ENCODE results near the gene FIBIN.

The FIBIN gene

GRCh38 chr11:27031754-27032153 is 37.8 kb downstream of the FIBIN start:
- Histone ChIP-seq H3K4me3 (ENCODE audit: low read length) (no peak overlapping the region), H3K27me3 (ENCODE audit: control insufficient read depth, insufficient read depth, low read length) (no peaks in the 10 kb centered on the region), H3K4me1 (ENCODE audit: control insufficient read depth, insufficient read depth, low read length) (no peaks in the 10 kb centered on the region), H3K9me3 (ENCODE audit: control insufficient read depth, low read length) (no peaks in the 10 kb centered on the region), H3K36me3 (ENCODE audit: control insufficient read depth, insufficient read depth, low read length) (no peaks in the 10 kb centered on the region), H3K9ac (ENCODE audit: low read length) (no peak overlapping the region)

- no peak overlapping the region for H3K4me3 ChIP-seq (ENCODE audit: low read length)
- H3K4me1 ChIP-seq (ENCODE audit: control insufficient read depth, insufficient read depth, low read length): no peaks in the 10 kb centered on the region
- H3K27me3 ChIP-seq (ENCODE audit: control insufficient read depth, insufficient read depth, low read length): no peaks in the 10 kb centered on the region
- H3K9me3 ChIP-seq (ENCODE audit: control insufficient read depth, low read length): no peaks in the 10 kb centered on the region
- H3K36me3 ChIP-seq (ENCODE audit: control insufficient read depth, insufficient read depth, low read length): no peaks in the 10 kb centered on the region
- no peak overlapping the region for H3K9ac ChIP-seq (ENCODE audit: low read length)
These were observed 46.0 kb downstream of the FIBIN start for GRCh38 chr11:27039873-27040272.

GRCh38 chr11:27040302-27041115 is 46.6 kb downstream of the FIBIN start, which contains the start of gene BBOX1:
Gene BBOX1, plus strand, starts transcription at chr11:27040815. Its CDS starts 14,616 bp downstream, at chr11:27055431.
- H3K27me3 ChIP-seq (ENCODE audit: control insufficient read depth, insufficient read depth, low read length): no peaks in the 10 kb centered on the region
- no peak within 1 kb of the TSS for H3K4me3 ChIP-seq (ENCODE audit: low read length)
- H3K9me3 ChIP-seq (ENCODE audit: control insufficient read depth, low read length): no peaks in the 10 kb centered on the region
- H3K9ac ChIP-seq (ENCODE audit: low read length): no peak within 1 kb of the TSS
- H3K36me3 ChIP-seq (ENCODE audit: control insufficient read depth, insufficient read depth, low read length): no peaks in the 10 kb centered on the region
- H3K4me1 ChIP-seq (ENCODE audit: control insufficient read depth, insufficient read depth, low read length): no peaks in the 10 kb centered on the region

- Histone ChIP-seq H3K4me1 (ENCODE audit: control insufficient read depth, insufficient read depth, low read length) (no peaks in the 10 kb centered on the region), H3K27me3 (ENCODE audit: control insufficient read depth, insufficient read depth, low read length) (no peaks in the 10 kb centered on the region), H3K9me3 (ENCODE audit: control insufficient read depth, low read length) (no peaks in the 10 kb centered on the region), H3K9ac (ENCODE audit: low read length) (no peak overlapping the region), H3K36me3 (ENCODE audit: control insufficient read depth, insufficient read depth, low read length) (no peaks in the 10 kb centered on the region), H3K4me3 (ENCODE audit: low read length) (no peak overlapping the region)
These were observed 47.4 kb downstream of the FIBIN start for GRCh38 chr11:27041141-27041899.

Measured in mucosa of stomach (tissue), 1 donor.